GM18873 (cell line): ENCODE results near the gene ZNF682.
"Not testable (repeated sequence)": the region's sequence is repeated elsewhere in the genome, so short reads cannot be mapped to it uniquely, and the experiment has no call there.

Source experiments
- ATAC-seq: cut with Tn5 transposase; IDR thresholded peaks from one replicate; pipeline ENCODE4 v1.9.1; 2021; ENCODE audit warnings: mild to moderate bottlenecking, moderate library complexity, moderate number of reproducible peaks; ENCODE audit not compliant: unreplicated experiment, low FRiP score

The ZNF682 gene

DNA sequence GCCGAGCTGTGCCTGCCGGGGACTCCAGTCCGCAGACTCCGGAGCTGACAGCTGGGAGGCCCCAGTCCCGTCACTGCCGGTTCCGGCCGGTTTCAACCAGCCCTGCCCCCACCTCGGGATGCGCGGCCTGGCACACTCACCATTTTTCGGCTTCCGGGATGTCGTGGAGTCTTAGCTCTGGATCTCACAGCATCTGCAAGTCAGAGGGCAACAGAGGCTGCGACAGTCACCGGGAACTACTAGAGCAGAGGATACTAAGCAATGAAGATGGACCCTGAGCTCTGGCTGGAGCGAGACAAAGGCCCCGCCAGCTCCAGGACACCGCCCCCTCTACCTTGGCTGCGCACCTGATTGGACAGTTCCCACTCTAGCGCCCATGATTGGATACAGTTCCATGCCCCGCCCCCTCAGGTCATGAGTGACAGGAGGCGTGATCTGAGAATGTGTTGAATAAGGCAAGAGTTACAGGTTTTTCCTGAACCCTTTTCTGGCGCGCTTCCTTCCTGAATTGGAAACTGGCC, at the start of gene ZNF682:
Gene ZNF682 (minus strand): TSS at position 303 of the 521 bp plus-strand sequence. CDS start 160 bp downstream, at position 143.
- peak; percentile 92 for ATAC-seq

DNA sequence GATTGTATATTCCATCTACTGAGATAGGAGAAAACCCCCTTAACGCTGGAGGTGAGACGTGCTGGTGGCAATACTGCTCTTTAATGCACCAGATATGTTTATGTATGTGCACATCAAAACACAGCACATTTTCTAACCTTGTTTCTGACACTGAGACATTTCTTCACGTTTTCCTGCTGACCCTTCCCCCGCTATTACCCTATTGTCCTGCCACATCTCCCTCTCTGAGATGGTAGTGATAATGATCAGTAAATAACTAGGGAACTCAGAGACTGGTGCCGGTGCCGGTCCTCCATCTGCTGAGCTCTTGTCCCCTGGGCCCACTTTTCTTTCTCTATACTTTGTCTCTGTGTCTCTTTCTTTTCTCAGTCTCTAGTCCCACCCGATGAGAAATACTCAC, 43.6 kb upstream of the ZNF682 start:
- ATAC-seq = not testable (repeated sequence)

DNA sequence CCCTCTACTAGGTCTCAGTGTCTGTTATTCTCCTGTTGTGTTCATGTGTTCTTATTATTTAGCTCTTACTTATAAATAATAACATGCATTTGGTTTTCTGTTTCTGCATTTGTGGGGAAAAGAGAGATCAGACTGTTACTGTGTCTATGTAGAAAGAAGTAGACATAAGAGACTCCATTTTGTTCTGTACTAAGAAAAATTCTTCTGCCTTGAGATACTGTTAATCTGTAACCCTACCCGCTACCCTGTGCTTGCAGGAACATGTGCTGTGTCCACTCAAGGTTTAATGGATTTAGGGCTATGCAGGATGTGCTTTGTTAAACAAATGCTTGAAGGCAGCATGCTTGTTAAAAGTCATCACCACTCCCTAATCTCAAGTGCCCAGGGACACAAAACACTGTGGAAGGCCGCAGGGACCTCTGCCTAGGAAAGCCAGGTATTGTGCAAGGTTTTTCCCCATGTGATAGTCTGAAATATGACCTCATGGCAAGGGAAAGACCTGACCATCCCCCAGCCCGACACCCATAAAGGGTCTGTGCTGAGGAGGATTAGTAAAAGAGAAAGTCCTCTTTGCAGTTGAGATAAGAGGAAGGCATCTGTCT, 43.0 kb upstream of the ZNF682 start:
- not testable (repeated sequence) for ATAC-seq

DNA sequence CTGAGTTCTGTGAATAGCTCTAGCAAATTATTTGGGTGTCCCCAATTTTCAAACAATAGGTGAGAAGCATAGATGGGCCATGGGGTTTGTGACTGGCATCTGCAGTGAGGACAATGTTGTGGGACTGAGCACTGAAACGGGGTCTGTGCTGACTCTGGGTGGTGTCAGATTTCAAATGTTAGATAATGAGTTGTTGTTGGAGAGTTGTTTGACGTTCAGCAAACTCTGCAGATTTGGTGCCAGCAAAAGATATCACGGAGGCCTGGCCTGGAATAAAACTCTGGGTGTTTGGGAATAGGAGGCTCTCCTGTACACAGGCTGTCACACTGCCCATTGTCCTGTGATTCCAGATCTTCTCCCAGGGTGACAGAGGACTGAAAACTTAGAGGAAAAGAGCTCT, 41.4 kb upstream of the ZNF682 start:
- ATAC-seq = no peak

DNA sequence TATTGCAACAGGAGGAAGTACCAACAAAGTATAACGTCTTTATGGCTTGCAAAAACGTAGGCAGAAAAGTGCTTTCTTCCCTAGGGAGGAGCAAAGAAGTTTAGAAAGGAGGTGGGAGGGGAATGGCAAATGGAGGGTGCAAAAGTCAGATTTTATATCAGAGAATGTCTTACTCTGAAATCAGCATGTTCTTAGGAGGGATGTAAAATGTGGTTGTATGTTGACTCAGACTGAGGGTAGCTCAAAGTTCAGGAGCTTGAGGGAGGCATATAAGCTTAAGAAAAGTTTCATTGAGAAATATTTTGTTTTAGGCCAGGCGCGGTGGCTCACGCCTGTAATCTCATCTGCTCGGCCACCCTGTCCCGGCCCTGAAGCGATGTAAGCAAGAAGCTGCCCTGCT, 40.2 kb upstream of the ZNF682 start:
- ATAC-seq = no peak

DNA sequence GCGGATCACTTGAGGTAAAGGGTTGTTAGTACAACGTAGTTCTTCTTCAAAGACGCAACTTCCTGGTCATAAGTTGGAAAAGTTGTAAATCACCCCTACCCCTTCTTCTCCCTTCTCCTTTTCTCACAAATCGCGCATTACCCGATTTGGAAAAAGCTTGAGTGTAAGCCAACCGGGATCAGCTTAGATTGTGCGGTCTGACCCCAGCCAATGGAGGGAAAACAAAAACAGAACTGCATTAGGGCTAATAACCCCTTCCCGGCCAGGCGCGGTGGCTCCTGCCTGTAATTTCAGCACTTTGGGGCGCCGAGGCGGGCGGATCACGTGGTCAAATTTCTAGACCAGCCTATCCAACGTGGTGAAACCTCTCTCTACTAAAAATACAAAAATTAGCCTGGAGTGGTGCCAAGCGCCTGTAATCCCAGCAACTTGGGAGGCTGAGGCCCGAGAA, 39.3 kb upstream of the ZNF682 start:
- no peak for ATAC-seq

DNA sequence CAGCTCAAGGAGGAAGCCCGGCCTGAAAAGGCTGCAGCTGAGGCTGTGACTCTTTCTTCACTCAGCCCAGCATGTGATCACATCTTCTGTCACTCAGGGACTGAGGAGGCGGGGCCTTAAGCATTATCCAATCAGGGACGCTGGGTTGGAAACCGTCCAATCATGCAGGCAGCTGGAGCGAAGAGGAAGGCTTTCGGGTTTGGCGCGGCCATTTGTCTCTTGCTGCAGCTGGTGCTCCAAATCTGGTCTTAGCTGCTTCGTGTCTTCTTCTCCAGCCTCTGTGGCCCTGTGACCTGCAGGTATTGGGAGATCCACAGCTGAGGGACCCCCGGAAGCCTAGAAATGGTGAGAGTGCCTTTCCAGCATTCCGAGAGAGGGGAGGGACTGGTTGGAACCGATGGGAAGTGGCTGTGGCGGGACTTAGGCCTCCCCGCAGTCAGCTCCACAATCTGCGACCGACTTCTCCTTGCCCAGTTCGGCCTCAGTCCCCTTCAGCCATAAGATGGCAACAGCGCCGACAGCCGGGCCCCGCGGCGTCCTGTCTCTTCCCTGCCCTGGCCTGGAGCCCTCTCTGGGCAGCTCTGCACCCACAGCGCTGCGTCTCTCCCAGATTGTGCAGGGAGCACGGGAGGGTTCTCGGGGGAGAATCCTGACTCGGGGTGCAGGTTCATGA, 38.6 kb upstream of the ZNF682 start, which contains the start of gene ZNF90:
Gene ZNF90 (plus strand): TSS at position 210 of the 673 bp plus-strand sequence. CDS start 133 bp downstream, at position 343.
- ATAC-seq = peak; percentile 88

DNA sequence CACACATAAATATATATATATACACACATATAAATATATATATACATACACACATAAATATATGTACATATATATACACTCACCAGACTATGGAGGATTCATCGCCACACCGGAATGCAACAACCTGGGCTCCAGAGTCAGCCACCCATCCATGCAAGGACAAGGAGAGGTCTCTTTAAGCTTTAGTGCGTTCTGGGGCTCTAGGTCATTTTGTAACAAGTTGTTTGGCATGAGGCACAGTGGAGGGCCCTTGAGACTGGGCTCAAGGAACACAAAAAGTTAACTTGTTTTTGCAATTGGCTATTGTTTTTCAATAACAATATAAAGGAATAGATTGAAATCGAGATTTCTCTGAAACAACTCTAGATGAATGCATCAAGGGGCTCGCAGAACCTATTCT, 33.6 kb upstream of the ZNF682 start:
- no peak for ATAC-seq

DNA sequence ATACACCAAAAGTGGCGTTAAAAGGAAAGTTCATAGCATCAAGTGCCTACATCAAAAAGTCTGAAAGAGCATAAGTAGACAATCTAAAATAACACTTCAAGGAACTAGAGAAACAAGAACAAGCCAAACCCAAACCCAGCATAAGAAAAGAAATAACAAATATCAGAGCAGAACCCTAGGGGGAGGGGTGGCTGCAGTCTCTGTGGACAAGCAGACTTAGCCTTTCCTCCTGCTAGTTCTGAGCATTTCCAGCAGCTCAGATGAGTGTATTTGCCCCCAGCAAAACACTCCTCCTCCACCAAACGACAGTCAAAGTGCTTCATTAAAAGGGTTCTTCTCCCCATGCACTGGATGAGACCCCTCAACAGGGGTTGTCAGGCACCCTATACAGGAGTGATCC, 31.4 kb upstream of the ZNF682 start:
- ATAC-seq = no peak

DNA sequence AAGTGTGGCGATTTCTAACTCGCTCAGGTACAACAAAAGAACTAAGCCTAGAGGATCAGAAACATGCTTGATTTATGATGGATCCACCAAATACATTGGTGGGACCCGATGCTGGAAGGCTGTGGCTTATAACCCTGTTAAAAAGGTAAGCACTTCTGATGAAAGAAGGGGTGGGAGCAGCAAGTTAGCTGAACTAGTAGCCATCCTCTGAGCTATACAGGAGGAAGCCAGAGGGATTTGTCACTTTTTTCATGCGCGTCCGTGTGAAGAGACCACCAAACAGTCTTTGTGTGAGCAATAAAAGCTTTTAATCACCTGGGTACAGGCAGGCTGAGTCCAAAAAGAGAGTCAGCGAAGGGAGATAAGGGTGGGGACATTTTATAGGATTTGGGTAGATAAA, 29.3 kb upstream of the ZNF682 start:
- not testable (repeated sequence) for ATAC-seq

DNA sequence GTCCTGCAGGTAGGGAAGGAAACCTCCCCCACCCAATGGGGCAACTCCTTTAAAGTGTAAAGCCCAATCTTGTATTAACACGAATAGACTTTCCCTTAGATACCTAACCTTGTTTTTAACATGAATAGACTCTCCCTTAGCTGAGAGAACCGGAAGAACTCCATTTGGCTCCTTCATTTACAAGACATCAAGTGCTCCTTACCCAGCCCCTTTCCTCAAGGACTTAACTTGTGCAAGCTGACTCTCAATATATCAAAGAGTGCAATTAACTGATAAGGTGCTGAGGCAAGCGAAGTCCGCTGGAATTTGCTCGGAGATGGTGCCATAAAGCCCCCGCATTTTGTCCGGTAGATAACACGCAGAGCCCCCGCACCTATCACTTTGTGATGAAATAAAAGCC, 28.6 kb upstream of the ZNF682 start:
- no peak for ATAC-seq

DNA sequence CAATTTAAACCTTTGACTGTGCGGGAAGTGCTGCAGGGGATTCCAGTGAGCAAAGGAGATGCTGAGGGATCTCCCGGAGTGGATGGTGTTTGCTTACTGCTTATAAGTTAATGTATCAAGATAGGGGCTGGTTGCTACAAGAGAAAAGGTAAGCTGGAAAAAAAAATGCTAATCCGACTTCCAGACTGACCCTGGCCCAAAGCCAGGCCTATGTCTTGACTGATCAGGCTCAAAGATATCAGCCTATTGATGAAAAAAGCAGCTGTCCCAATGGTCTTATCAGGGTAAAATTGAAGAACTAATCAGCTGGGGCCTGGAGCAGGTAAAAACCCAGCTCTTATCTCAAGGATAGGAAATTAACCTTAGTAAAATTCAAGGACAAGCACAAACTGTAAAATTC, 27.6 kb upstream of the ZNF682 start:
- ATAC-seq = no peak

DNA sequence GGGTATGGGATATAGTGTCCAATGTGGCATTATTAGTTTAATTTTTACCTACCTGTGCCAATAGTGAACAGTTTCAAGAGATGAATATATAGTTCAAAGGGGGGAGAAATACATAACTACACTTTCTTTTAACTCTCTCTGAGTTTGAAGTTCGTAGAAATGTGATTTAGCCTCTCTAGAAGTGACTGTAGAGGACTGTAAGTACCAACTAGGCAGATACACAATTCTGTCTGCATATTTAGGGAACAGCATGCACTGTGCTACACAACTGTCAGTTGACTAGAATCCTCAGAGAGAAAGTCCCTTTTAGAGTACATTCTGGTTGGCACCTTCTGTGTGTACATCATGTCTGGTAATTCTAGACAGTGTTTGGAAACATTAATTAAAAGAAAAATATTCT, 21.0 kb upstream of the ZNF682 start:
- no peak for ATAC-seq

DNA sequence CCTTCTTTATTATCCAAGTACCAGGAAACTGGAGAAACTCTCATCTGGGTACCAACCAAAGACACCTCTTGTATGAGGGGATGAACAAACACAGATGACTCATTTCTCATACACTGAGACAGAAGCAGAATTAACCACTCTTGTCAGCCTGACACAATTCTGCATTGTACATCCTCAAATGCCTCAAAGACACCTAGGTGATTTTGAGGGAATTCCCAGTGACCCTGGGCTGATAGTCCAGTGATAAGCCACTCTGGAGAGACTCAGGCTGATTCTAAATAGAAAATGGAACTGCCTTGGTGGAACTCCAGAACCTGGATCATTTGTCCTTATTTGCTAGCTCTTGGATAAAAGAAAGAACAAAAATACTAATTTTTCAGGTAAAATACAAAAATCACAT, 19.4 kb upstream of the ZNF682 start:
- not testable (repeated sequence) for ATAC-seq

DNA sequence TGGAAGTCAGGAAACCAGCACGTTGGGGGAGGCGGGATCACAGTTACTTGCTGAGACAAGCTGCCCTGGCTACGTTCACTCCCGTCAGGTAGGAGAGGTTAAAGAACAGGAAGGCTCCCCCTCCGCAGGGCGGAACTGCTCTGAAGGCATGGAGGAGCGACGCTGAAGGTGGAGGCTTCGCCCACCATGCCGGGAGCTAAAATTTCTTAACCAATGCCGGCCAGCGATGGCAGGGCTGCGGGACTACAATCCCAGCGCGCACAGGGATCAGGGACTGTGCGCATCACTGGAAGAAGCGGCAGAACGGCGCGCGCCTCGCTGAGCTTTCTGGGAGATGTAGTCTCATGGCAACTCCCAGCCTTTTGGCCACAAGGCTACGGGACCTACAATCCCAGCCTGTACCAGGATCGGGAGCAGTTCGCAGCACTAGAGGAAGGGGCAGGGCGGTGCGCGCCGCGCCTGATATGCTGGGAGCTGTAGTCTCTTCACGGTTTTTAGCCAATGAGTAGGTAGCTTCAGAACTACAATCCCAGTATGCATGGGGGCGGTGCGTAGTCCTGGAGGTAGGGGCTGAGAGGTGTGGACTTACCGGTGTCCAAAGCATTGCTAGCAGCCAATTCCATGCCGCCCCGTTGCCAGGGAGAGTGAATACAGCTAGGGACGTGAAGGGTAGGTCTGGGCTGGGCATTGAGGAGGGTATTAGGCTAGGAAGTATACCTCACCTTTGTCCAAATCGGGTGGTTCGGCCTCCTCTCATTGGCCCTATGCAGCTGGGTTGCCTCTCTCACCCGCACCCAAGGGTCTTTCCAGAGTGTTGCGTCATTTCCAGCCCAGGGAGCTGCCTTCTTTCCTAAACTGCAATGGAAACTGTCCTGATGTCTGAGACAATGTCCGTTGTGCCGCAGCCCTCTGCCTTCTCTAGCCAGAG, 12.8 kb upstream of the ZNF682 start:
- ATAC-seq = peak; percentile 91

DNA sequence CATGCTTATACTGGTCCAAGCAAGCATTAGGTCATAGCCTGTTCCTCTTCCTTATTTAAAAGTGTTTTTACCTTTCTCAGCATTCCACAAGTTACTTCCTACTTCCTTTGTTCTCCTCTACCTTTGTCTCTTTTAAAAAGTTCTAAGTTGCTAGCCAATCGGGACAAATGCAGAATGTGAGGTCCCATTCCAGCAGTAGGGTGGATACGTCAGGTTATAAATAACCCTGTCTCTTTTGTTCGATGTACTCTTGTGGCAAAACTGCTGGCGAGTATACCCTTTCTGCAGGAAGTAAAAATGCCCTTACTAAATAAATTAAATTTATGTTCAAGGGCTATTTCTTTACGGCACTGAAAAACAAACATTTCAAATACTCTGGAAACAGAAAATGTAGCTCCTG, 6.4 kb upstream of the ZNF682 start:
- not testable (repeated sequence) for ATAC-seq

DNA sequence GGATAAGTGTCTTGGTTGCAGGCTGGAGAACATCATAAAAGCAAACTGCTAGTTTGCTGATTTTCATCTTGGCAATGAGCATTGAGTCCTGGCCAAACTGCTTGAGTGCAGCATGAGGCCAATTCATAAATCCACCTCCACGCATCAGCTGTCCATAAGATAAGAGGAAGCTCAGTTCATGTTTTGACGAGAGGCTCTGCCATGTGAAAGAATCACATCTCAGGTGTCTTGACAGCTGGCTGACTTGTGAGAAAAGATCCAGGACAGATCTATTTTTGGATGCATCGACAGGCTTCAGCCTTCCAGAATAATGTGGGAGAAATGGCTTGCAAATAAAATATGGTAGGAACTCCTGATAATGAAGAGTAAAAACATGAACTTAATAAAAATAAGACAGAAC, 5.4 kb upstream of the ZNF682 start:
- no peak for ATAC-seq

DNA sequence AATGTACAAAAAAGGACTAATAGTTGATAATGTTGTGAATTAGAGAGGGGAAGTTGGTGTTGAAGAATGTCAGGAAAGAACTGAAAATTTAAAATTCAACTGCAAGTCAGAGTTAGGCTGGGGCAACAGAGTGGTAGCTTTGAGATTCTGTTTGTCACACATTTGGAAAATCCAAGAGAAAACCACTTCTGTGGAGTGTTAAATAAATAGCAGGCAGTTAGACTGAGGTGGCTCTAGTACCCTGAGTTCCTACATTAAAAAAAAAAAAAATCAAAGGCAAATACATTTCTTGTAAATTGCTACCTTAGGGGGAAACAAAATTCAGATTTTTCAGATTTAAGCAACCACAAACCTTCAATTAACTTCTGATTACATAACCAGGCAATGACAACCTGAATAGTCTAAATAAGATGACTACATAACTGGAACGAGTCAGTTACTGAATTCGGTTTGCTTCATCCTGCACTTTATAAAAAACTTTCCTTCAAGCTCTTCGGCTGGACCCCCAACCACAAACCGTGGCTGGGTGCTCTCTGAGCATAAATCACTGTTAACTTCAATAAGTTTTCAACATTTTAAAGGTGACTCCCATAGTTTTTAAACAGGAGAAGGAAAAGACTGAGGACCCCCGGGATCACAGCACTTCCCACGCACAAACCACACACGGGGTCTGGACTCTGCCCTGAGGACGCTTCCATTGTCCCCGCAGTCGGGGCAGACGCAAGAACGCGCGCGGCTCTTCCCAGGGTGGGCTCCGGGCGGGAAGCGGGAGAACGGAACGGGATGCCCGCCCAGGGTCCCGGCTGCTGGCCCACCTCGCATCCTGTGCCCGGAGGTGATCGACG, 725 bp downstream of the ZNF682 start:
- no peak for ATAC-seq

DNA sequence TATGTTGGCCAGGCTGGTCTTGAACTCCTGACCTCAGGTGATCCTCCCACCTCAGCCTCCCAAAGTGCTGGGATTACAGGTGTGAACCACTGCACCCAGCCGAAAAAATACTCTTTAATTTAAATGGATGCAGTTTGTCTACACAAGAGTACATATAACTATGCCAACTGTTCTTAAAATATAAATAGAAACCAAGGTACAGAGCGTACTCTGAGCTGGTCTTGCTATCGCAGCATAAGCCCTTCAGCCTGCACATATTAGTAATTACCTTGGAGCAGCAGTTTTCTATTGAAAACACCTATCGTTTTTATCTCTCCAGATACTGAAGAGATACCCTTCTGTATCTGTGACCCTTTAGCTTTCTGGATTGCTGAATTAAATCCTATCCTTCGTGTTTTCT, 3.4 kb downstream of the ZNF682 start:
- ATAC-seq = no peak

DNA sequence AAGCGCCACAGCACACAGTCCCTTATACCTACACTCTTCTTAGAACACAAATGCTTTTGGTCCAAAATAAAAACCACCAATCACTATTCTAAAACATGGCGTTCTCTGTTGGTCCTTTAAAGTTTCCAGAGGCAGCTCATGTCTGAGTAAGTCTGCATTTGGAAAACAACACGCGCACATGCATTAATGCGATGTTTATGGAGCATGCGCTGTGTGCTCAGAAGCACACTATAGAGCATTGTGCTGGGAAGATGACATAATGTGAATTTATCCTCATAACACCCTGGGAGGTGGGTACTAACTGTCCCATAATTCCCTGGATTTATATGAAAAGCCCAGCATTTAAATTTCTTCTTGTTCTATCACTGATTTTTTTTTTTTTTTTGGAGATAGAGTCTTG, 10.7 kb downstream of the ZNF682 start:
- no peak for ATAC-seq
